Superior temporal gyrus (tissue), 1 donor: ENCODE measurements around the gene BFAR.
"Not testable (repeated sequence)": the region's sequence is repeated elsewhere in the genome, so short reads cannot be mapped to it uniquely, and the experiment has no call there.

Experiments
- DNase-seq: peaks from one replicate; pipeline ENCODE4 v3.0.0-alpha.2; 2016; ENCODE audit errors: extremely low spot score

Gene BFAR

GRCh38 chr16:14685870-14686793, 53.4 kb downstream of the BFAR start:
- DNase-seq = not testable (repeated sequence)

- not testable (repeated sequence) for DNase-seq
Measured at GRCh38 chr16:14694129-14694528, 61.4 kb downstream of the BFAR start, which contains the start of gene PLA2G10. Gene PLA2G10, minus strand, starts transcription at chr16:14694308. Its CDS starts 79 bp downstream, at chr16:14694229.

- DNase-seq = not testable (repeated sequence)
Measured at GRCh38 chr16:14701859-14702258, 69.1 kb downstream of the BFAR start.

- not testable (repeated sequence) for DNase-seq
Measured at GRCh38 chr16:14702672-14703071, 69.9 kb downstream of the BFAR start.

GRCh38 chr16:14703156-14704011, 70.6 kb downstream of the BFAR start, which contains the start of gene NPIPA3:
Gene NPIPA3, plus strand, starts transcription at chr16:14703411. Its CDS starts 5,533 bp downstream, at chr16:14708944.
- not testable (repeated sequence) for DNase-seq
